Measurements from ENCODE around the gene PRSS27. TPM values are rescaled to one million over a fixed set of nuclear protein-coding genes. Genes with fewer than 3 reads are reported as not detected.

The PRSS27 gene
- total RNA-seq, 1 donor from 2014 or later = 1.8 TPM

DNA sequence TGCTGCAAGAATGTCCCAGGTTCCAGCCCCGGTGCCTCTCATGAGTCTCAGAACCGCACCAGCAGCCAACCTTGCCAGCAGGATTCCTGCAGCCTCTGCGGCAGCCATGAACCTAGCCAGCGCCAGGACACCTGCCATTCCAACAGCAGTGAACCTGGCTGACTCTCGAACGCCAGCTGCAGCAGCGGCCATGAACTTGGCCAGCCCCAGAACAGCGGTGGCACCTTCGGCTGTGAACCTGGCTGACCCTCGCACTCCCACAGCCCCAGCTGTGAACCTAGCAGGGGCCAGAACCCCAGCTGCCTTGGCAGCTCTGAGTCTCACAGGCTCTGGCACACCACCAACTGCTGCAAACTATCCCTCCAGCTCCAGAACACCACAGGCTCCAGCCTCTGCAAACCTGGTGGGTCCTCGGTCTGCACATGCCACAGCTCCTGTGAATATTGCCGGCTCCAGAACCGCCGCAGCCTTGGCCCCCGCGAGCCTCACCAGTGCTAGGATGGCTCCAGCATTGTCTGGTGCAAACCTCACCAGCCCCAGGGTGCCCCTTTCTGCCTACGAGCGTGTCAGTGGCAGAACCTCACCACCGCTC lies 47.2 kb upstream of the PRSS27 start:
- no peak for TF ChIP-seq CTCF (IDR thresholded peaks at IDR 0.05)
- ATAC-seq (ENCODE audit: low read depth) (no peak), DNase-seq (no peak)
- no peaks in the 10 kb centered on the region for H3K9me3 Mint-ChIP-seq
- ChIA-PET POLR2A (no interaction called here), CTCF (no interaction called here)
- H3K4me1 Mint-ChIP-seq = no peaks in the 10 kb centered on the region
- H3K4me3 Mint-ChIP-seq = no peak overlapping the region
- H3K27ac Mint-ChIP-seq = no peak overlapping the region
- intact Hi-C loops (cut with micrococcal nuclease) = no loop called here
- H3K36me3 Mint-ChIP-seq (ENCODE audit: low read depth) = peaks cover 99% of the 10 kb centered on the region
- H3K27me3 Mint-ChIP-seq = no peaks in the 10 kb centered on the region

DNA sequence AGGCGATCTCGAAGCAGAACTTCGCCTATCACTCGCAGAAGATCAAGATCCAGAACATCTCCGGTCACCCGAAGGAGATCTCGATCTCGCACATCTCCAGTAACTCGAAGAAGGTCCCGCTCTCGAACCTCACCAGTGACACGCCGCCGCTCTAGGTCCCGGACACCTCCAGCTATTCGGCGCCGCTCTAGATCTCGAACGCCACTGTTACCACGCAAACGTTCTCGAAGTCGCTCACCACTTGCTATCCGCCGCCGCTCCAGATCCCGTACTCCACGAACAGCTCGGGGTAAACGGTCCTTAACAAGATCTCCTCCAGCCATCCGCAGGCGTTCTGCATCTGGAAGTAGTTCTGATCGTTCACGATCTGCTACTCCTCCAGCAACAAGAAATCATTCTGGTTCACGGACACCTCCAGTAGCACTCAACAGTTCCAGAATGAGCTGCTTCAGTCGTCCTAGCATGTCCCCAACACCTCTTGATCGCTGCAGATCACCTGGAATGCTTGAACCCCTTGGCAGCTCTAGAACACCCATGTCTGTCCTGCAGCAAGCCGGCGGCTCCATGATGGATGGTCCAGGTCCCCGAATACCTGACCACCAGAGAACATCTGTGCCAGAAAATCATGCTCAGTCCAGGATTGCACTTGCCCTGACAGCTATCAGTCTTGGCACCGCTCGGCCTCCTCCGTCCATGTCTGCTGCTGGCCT lies 46.6 kb upstream of the PRSS27 start:
- intact Hi-C loops (cut with micrococcal nuclease) = no loop called here
- Mint-ChIP-seq H3K4me1 (no peaks in the 10 kb centered on the region), H3K9me3 (no peaks in the 10 kb centered on the region), H3K4me3 (no peak overlapping the region), H3K36me3 (ENCODE audit: low read depth) (peaks cover 100% of the 10 kb centered on the region), H3K27ac (no peak overlapping the region), H3K27me3 (no peaks in the 10 kb centered on the region)
- ChIA-PET CTCF (no interaction called here), POLR2A (no interaction called here)
- TF ChIP-seq CTCF (IDR thresholded peaks at IDR 0.05) = no peak
- no peak for ATAC-seq (ENCODE audit: low read depth)
- DNase-seq = no peak

DNA sequence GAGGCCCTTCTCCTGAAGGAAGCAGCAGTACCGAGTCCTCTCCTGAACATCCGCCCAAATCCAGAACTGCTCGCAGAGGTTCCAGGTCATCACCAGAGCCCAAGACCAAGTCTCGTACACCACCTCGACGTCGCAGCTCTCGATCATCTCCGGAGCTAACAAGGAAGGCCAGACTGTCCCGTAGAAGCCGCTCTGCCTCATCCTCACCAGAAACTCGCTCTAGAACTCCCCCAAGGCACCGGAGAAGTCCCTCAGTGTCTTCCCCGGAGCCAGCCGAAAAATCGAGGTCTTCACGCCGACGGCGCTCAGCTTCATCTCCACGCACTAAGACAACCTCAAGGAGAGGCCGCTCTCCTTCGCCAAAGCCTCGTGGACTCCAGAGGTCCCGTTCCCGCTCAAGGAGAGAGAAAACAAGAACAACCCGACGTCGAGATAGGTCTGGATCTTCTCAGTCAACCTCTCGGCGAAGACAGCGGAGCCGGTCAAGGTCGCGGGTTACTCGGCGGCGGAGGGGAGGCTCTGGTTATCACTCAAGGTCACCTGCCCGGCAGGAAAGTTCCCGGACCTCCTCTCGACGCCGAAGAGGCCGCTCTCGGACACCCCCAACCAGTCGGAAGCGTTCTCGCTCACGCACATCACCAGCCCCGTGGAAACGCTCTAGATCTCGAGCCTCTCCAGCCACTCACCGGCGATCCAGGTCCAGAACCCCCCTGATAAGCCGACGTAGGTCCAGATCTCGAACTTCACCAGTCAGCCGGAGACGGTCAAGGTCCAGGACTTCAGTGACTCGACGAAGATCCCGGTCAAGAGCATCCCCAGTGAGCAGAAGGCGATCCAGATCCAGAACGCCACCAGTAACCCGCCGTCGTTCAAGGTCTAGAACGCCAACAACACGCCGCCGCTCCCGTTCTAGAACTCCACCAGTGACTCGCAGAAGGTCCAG lies 45.7 kb upstream of the PRSS27 start:
- CTCF ChIA-PET = no interaction called here
- H3K4me1 Mint-ChIP-seq = no peaks in the 10 kb centered on the region

DNA sequence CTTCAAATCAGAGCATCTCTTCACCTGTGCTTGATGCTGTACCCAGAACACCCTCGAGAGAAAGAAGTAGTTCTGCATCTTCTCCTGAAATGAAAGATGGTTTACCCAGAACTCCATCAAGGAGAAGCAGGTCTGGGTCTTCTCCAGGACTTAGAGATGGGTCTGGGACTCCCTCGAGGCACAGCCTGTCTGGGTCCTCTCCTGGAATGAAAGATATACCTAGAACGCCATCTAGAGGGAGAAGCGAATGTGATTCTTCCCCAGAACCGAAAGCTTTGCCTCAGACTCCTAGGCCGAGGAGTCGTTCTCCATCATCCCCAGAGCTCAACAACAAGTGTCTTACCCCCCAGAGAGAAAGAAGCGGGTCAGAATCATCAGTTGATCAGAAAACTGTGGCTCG lies 44.7 kb upstream of the PRSS27 start:
- POLR2A ChIA-PET = no interaction called here
- ATAC-seq (ENCODE audit: low read depth) (no peak), DNase-seq (no peak)
- H3K4me3 Mint-ChIP-seq = no peak overlapping the region
- TF ChIP-seq CTCF (IDR thresholded peaks at IDR 0.05) = no peak
- no peak overlapping the region for H3K27ac Mint-ChIP-seq
- peaks cover 100% of the 10 kb centered on the region for H3K36me3 Mint-ChIP-seq (ENCODE audit: low read depth)
- no peaks in the 10 kb centered on the region for H3K9me3 Mint-ChIP-seq
- no peaks in the 10 kb centered on the region for H3K4me1 Mint-ChIP-seq
- intact Hi-C loops (cut with micrococcal nuclease) = no loop called here
- H3K27me3 Mint-ChIP-seq = no peaks in the 10 kb centered on the region
- CTCF ChIA-PET = no interaction called here

More for the DNA sequence above, 45.7 kb upstream of the PRSS27 start:
- no peak for DNase-seq
- ATAC-seq (ENCODE audit: low read depth) = no peak
- POLR2A ChIA-PET = no interaction called here
- Mint-ChIP-seq H3K27ac (no peak overlapping the region), H3K4me3 (no peak overlapping the region), H3K36me3 (ENCODE audit: low read depth) (peaks cover 100% of the 10 kb centered on the region), H3K27me3 (no peaks in the 10 kb centered on the region), H3K9me3 (no peaks in the 10 kb centered on the region)
- intact Hi-C loops (cut with micrococcal nuclease) = no loop called here
- TF ChIP-seq CTCF (IDR thresholded peaks at IDR 0.05) = no peak

DNA sequence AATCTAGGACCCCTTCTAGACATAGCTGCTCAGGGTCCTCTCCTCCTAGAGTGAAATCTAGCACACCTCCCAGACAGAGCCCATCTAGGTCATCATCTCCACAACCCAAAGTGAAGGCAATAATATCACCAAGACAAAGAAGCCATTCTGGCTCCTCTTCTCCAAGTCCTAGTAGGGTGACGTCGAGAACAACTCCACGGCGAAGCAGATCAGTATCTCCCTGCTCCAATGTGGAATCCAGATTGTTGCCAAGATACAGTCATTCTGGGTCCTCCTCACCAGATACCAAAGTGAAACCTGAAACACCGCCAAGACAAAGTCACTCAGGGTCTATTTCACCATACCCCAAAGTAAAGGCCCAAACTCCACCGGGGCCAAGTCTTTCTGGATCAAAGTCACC lies 43.1 kb upstream of the PRSS27 start:
- no peak overlapping the region for H3K27ac Mint-ChIP-seq
- DNase-seq (no peak), ATAC-seq (ENCODE audit: low read depth) (no peak)
- ChIA-PET CTCF (no interaction called here), POLR2A (interaction anchor here (1.3 kb wide), 1 partner anchor 10 kb away, joined by 7 read pairs; the partner anchor contains the start of gene SRRM2)
- H3K4me1 Mint-ChIP-seq = peaks cover 4% of the 10 kb centered on the region
- intact Hi-C loops (cut with micrococcal nuclease) = no loop called here
- peaks cover 100% of the 10 kb centered on the region for H3K36me3 Mint-ChIP-seq (ENCODE audit: low read depth)
- no peak overlapping the region for H3K4me3 Mint-ChIP-seq
- no peak for TF ChIP-seq CTCF (IDR thresholded peaks at IDR 0.05)
- no peaks in the 10 kb centered on the region for H3K27me3 Mint-ChIP-seq
- no peaks in the 10 kb centered on the region for H3K9me3 Mint-ChIP-seq
